Measurements from ENCODE around the gene CTSC. TPM values are rescaled to one million over a fixed set of nuclear protein-coding genes. Genes with fewer than 3 reads are reported as not detected.

CTSC gene
- total and polyA plus RNA-seq, 9 of the 15 experiments (the other 6 are each of a cell fraction or from before 2014, with no cell fraction given): 113 to 403 (median 187) TPM

- TF ChIP-seq BCLAF1 (IDR thresholded peaks at IDR 0.05; ENCODE audit: borderline replicate concordance in 1 of 2, control insufficient read depth in 1 of 2, low read depth in 2 of 2, low read length in 1 of 2): no peak
- no peak for TF ChIP-seq RBM39 (optimal IDR thresholded peaks at IDR 0.05; ENCODE audit: low read depth, low read length)
- no peak for TF ChIP-seq NR2C2 (CRISPR knock-in tag; IDR thresholded peaks at IDR 0.05)
- TF ChIP-seq NR2C2 (tag; IDR thresholded peaks at IDR 0.05): peak; percentile 25; the same call in 1 of the 2 replicates
- TF ChIP-seq HMGXB4 (CRISPR knock-in tag; IDR thresholded peaks at IDR 0.05): no peak
- TF ChIP-seq ZNF512 (tag; IDR thresholded peaks at IDR 0.05): no peak
- peak; percentile 10; the same call in 1 of the 2 replicates for TF ChIP-seq ZBTB2 (IDR thresholded peaks at IDR 0.05)
- no peak for TF ChIP-seq ARID2 (IDR thresholded peaks at IDR 0.05)
- TF ChIP-seq SFPQ (IDR thresholded peaks at IDR 0.05; ENCODE audit: low read depth, low read length): no peak
- TF ChIP-seq TFAP4 (CRISPR knock-in tag; IDR thresholded peaks at IDR 0.05; ENCODE audit: borderline replicate concordance): no peak
- TF ChIP-seq CTBP1 (IDR thresholded peaks at IDR 0.05; ENCODE audit: borderline replicate concordance): peak; percentile 15; the same call in 1 of the 2 replicates
- no peak for TF ChIP-seq KDM2B (CRISPR knock-in tag; IDR thresholded peaks at IDR 0.05)
- no peak for TF ChIP-seq MEIS2 (IDR thresholded peaks at IDR 0.05; ENCODE audit: partially characterized antibody)
- TF ChIP-seq RBM34 (IDR thresholded peaks at IDR 0.05; ENCODE audit: borderline replicate concordance, insufficient read depth, low read length): no peak
- no peak for TF ChIP-seq ZSCAN29 (IDR thresholded peaks at IDR 0.05)
- TF ChIP-seq CCAR2 (IDR thresholded peaks at IDR 0.05; ENCODE audit: low read depth, low read length): no peak
Measured at GRCh38 chr11:88337987-88338668, 592 bp upstream of the CTSC start (continued).

Measured in K562 (cell line).